ENCODE measurements around the gene TRA2A. TPM values are rescaled to one million over a fixed set of nuclear protein-coding genes. Genes with fewer than 3 reads are reported as not detected.
"Not testable (repeated sequence)": the region's sequence is repeated elsewhere in the genome, so short reads cannot be mapped to it uniquely, and the experiment has no call there.

The TRA2A gene
- total RNA-seq, 4 donors from 2014 or later = 16.7 to 35.3 (median 28.7) TPM

DNA sequence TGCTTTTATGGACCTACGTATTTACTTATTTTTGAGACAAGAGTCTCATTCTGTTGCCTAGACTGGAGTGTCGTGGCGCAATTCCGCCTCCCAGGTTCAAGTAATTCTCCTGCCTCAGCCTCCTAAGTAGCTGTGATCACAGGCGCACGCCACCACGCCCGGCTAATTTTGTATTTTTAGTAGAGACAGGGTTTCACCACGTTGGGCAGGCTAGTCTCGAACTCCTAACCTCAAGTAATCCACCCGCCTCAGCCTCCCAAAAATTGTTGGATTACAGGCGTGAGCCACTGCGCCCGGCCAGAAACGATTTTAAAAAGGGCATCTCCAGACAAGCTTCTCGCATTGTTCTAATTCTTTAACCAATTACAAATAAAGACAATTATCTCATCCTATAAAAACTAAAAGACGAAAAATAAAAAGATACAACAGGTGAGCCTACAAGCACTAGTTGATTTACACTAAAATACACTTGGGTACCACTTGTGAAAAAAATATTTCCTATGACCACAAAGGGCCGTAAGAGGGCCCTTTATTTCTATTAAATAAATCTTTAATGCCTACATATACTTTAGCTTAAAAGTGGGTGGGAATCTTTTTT is 2.4 kb downstream of the TRA2A start:
- H3K27ac ChIP-seq (replicated peaks in 1 of 4) = peak overlapping the region in 2 of 4 donors; percentile 98 to 99
- 82% methylated on average over 18 of the region's 18 CpGs for WGBS
- no peak for TF ChIP-seq CTCF (IDR thresholded peaks at IDR 0.05)
- TF ChIP-seq EP300 (IDR thresholded peaks at IDR 0.05) = no peak
- no peak for TF ChIP-seq POLR2AphosphoS5 (IDR thresholded peaks at IDR 0.05)
- TF ChIP-seq POLR2A (IDR thresholded peaks at IDR 0.05; ENCODE audit: low read depth) = no peak
- H3K27me3 ChIP-seq = no peaks in the 10 kb centered on the region
- peaks cover 34 to 67% (median 64%) of the 10 kb centered on the region in 4 donors for H3K4me1 ChIP-seq
- DNase-seq (ENCODE audit: extremely low spot score) = peak; percentile 83
- no peaks in the 10 kb centered on the region for H3K9me3 ChIP-seq
- intact Hi-C loops (cut with DNase I) = loop anchor here (5.0 kb wide), 1 partner anchor 232 kb away; the partner anchor contains the start of gene MALSU1
- H3K36me3 ChIP-seq = no peaks in the 10 kb centered on the region
- H3K4me3 ChIP-seq = peak overlapping the region in 2 of 4 donors; percentile 94 to 99

- not testable (repeated sequence) for H3K4me3 ChIP-seq; H3K27me3 ChIP-seq; DNase-seq (ENCODE audit: extremely low spot score); H3K27ac ChIP-seq (replicated peaks in 1 of 4); H3K9me3 ChIP-seq
- WGBS = 84% methylated on average over 7 of the region's 7 CpGs
- Histone ChIP-seq H3K4me1 (peaks cover 42 to 85% (median 78%) of the 10 kb centered on the region in 4 donors), H3K36me3 (peaks cover 5 to 14% (median 11%) of the 10 kb centered on the region in 4 donors)
- intact Hi-C loops (cut with DNase I) = loop anchor here (5.0 kb wide), 1 partner anchor 228 kb away; the partner anchor contains the start of gene MALSU1
Observed at GRCh38 chr7:23525611-23526010, 6.2 kb downstream of the TRA2A start.

GRCh38 chr7:23524473-23524872 is 7.3 kb downstream of the TRA2A start:
- Histone ChIP-seq H3K4me3 (no peak overlapping the region), H3K4me1 (peaks cover 42 to 78% (median 70%) of the 10 kb centered on the region in 4 donors), H3K9me3 (no peaks in the 10 kb centered on the region), H3K36me3 (peaks cover 17 to 25% (median 23%) of the 10 kb centered on the region in 4 donors), H3K27ac (replicated peaks in 1 of 4) (no peak overlapping the region), H3K27me3 (no peaks in the 10 kb centered on the region)
- TF ChIP-seq POLR2AphosphoS5 (IDR thresholded peaks at IDR 0.05) = no peak
- no peak for TF ChIP-seq EP300 (IDR thresholded peaks at IDR 0.05)
- TF ChIP-seq CTCF (IDR thresholded peaks at IDR 0.05) = no peak
- TF ChIP-seq POLR2A (IDR thresholded peaks at IDR 0.05; ENCODE audit: low read depth) = no peak
- WGBS = 97% methylated on average over 7 of the region's 7 CpGs
- DNase-seq (ENCODE audit: extremely low spot score) = no peak
- intact Hi-C loops (cut with DNase I) = no loop called here

DNA sequence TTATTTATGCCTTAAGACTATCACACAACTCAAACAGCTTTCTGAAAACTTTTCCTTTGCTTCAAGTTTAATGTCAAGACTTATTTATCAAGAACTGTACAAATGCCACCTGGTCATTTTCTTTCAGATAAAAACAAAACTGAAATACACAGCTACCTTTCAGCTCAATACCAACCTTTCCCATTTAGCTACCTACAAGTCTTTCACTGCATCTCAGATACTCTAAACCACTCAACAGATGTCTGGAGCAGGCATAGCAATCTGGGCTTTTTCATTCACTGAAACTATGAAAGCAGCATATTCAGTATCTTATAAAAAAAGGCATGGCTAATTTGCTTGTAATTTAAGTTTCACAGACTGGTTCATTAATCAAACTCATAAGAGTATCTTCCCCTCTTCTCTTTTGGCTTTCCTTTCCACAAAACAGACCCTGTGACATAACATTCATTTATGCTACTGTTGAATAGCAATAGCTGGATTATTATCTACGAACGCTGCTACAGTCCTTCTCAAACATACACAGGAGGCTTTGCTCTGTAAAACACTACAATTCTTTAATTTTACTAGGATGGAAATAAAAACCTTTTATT is 8.2 kb downstream of the TRA2A start:
- 43% methylated on average over 2 of the region's 2 CpGs for WGBS
- peaks cover 35 to 70% (median 61%) of the 10 kb centered on the region in 4 donors for H3K4me1 ChIP-seq

More for the DNA sequence above, 8.2 kb downstream of the TRA2A start:
- DNase-seq (ENCODE audit: extremely low spot score) = no peak
- intact Hi-C loops (cut with DNase I) = no loop called here
- Histone ChIP-seq H3K27me3 (no peaks in the 10 kb centered on the region), H3K36me3 (peaks cover 23 to 34% (median 30%) of the 10 kb centered on the region in 4 donors), H3K9me3 (no peaks in the 10 kb centered on the region), H3K4me3 (no peak overlapping the region), H3K27ac (replicated peaks in 1 of 4) (no peak overlapping the region)
- TF ChIP-seq POLR2AphosphoS5 (IDR thresholded peaks at IDR 0.05) (no peak), EP300 (IDR thresholded peaks at IDR 0.05) (no peak), CTCF (IDR thresholded peaks at IDR 0.05) (no peak), POLR2A (IDR thresholded peaks at IDR 0.05; ENCODE audit: low read depth) (no peak)
